Right hindlimb (tissue), 1 donor: ENCODE results near the gene SH2B2.

Experiments used
- DNase-seq: peaks from one replicate; pipeline ENCODE4 v3.0.0-alpha.2; 2018

SH2B2 gene

DNA sequence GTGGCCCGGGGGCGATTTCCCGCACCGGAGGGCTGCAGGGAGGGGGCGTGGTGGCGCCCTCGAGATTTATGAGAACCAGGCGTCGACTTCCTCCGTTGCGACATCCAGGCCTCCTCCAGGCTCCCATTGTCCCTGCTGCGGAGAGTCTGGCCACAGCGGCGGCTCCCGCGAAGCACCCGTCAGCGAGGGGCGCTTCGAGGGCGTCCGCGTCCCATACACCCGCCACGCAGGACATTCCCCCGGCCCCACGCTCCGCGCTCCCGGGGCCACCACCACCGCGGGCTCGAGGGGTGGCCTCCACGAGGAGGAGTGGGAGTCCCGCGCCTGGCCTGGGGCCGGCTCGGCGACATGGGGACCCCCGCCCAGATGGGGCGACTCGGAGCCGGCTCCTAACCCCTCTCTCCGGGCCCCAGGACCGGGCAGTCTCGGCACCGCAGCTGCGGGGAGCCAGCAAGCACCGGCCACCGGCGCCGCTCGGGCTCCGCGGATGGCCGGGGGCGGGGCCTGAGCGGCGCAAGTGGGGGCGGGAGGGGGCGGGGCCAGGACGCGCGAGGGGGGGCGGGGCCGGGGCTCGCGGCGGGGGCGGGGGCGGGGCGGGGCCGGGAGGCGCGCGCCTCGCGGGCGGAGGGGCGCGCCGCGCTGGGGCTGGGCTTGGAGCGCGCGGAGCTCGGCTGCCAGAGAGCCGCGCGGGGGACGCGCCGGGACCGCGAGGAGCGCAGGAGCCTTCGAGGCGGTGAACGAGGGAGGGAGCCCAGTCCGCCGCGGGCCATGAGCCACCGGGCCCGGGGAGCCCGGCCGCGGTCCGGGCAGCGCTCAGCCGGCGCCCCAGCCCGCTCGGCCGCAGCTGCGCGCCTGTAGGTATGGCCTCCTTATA lies at the start of gene SH2B2:
SH2B2 (plus strand) TSS at position 632 of the 874 bp plus-strand sequence. CDS start 13,683 bp downstream, outside the sequence.
- DNase-seq, result peak; percentile 75

GRCh38 chr7:102239206-102239820 lies 47.4 kb upstream of the SH2B2 start:
- no peak for DNase-seq

GRCh38 chr7:102241431-102241830 lies 45.2 kb upstream of the SH2B2 start:
- no peak for DNase-seq

GRCh38 chr7:102244601-102245000 lies 42.1 kb upstream of the SH2B2 start:
- DNase-seq, result no peak

DNA sequence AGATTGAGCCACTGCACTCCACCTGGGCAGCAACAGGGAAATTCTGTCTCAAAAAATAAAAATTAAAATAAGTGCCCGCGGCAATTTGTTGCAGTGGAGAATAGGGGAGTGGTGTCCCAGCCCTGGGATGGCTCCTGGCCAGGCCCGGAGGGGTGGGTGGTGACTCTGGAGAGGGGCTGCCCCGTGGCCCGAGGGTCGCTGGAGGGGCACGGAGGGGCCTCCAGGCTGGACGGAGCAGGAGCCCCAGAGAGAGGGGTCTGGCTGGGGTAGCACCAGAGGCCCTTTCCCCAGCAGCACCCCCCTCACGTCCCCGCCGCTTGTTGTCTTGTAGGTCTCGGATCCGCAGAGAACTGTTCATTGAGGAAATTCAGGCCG lies 38.6 kb upstream of the SH2B2 start:
- DNase-seq, result no peak

DNA sequence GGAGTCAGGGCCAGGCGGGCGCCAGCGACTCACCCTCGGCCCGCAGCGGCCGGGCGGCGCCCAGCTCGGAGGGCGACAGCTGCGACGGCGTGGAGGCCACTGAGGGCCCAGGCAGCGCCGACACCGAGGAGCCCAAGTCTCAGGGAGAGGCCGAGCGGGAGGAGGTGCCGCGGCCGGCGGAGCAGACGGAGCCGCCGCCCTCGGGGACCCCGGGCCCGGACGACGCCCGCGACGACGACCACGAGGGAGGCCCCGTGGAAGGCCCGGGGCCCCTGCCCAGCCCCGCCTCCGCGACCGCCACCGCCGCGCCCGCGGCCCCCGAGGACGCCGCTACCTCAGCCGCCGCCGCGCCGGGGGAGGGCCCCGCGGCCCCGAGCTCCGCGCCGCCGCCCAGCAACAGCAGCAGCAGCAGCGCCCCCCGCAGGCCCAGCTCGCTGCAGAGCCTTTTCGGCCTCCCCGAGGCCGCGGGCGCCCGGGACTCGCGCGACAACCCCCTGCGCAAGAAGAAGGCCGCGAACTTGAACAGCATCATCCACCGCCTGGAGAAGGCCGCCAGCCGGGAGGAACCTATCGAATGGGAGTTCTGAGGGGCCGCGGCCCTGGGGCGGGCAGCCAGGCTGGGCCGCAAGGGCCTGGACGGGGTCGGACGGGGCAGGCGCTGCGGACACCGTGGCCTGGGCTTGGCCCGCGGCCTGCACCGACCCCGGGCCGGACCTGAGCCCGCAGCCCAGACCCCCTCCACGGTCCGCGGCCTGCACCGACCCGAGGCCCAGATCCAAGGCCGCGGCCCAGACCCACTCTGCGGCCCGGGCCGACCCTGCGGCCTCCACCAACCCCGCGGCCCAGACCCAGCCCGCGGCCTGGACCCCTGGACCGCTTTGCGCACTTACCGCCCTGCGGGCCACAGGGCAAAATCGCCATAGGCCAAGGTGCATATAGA lies 37.9 kb upstream of the SH2B2 start:
- no peak for DNase-seq

DNA sequence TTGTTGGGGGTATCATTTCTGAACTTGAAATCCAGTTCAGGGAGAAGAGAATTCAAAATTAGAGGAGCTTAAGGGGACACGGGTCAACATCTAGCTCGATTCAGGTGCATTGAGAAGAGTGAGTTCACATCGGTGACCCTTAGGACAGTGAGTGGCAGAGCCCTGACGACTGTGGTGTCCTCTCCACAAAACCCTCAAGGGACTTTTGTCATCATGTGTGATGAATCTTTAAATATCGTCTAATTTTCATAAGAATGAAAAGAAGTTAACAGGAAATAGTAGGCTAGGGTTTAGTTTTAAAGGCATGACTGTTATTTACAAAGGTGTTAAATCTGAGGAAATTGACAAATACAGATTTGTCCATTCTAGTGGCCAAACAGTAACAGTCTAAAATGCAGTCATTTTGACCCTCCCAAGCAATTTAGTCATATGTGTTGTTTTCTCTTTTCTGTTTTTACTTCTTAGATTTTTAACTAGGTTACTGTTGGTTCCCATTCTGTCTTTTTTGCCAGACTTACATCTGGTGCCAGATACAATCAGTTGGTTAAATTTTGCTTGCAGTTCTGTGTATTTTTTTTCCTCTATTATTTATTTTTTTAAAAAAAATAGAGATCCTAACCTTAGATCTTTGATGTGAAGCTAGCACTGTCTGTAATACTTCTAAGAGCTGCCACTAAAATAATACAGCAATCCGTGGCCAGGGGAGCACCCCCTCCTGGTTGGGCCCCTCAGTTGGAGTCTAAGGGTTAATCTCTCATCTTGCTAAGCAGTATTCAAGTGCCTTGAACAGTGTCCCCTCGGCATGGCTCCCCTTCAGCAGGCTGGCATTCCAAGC lies 34.9 kb upstream of the SH2B2 start:
- no peak for DNase-seq

- DNase-seq, result no peak
Observed at GRCh38 chr7:102252366-102252982, 34.2 kb upstream of the SH2B2 start.

GRCh38 chr7:102253066-102253972 lies 33.3 kb upstream of the SH2B2 start:
- no peak for DNase-seq

DNA sequence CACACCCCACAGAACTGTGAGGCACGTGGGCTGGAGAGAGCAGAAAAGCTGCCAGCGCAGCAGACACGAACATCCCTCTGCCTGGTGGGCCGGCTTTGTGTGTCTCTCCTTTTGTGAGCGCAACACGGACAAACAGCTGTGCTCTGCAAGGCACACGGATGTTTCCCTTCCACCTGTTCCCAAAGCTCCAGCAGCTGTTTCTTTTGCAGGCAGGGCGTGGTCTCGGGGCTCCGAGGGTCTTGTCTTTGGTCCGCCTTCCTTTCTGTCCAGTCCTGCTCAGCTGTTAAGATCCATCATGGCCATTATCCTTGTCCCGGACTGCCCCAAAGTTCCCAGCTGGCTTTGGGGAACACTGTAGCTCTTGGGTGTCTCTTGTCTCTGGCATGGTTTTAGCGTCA lies 32.7 kb upstream of the SH2B2 start:
- DNase-seq, result peak; percentile 87

DNA sequence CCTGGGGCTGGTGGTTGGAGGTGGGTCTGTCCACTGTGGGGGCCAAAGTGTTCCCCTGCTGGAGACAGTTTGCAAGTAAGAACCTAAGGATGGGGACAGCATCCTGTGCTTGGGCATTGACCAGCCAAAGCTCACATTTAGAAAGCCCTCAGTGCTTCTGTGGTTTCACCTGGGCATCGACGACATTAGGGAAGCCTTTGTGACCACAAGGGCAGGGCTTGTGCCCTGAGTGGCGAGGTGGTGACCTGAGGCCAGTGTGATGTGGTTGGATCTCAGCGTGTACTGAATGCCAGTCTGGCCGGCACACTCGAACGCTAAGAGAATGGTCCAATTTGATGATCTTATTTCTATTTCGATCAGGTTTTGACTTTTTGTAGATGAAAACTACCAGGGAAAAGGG lies 32.1 kb upstream of the SH2B2 start:
- no peak for DNase-seq

DNA sequence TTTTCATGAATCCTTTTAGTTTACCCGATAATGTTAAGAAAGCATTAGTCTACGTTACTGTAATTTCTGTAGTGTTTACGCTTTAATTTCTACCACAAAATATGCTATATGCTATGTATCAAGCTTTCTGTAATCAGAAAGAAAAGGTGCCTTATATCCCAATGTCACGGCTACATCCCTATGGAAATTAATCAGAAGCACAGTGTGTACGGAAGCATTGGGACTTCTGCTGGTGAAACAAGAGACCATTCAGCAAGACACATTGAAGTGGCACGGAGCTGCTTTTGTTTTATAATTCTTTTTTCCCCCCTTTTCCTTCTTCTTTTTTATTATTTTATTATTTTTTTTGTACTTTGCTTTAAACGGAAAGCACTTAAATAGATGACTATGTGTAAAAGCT lies 31.2 kb upstream of the SH2B2 start:
- no peak for DNase-seq

GRCh38 chr7:102255916-102256315 lies 30.8 kb upstream of the SH2B2 start:
- DNase-seq, result no peak

DNA sequence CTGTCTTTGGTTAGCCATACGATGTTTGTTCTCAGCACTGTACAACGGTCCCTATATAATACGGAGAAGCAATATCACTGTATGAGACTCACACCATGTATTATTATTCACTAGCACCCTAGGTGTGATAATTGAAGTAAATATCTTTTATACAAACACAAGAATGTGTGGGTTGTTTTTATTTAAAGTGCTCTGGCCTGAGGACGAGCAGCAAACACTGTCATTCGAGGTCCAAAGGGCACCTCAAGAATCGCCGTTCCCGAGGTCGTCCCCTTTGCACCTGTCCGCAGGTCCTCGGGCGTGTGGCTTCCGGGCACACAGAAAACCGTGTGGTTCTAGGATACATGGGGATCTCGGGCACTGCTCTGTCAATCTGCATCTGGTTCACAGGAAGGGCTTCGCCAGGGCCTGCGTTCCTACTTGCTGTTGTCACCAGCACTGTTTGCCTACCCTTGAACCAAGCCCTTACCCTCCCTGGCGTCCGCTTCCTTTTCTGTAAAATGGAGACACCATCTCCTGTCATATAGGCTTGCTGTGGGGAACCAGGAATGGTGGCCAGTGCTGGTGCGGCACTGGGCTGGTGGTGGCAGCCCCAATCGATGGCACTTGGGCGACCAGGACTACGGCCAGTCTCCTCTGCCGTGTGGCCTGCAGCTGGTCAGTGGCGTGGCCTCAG lies 28.5 kb upstream of the SH2B2 start:
- DNase-seq, result no peak

DNA sequence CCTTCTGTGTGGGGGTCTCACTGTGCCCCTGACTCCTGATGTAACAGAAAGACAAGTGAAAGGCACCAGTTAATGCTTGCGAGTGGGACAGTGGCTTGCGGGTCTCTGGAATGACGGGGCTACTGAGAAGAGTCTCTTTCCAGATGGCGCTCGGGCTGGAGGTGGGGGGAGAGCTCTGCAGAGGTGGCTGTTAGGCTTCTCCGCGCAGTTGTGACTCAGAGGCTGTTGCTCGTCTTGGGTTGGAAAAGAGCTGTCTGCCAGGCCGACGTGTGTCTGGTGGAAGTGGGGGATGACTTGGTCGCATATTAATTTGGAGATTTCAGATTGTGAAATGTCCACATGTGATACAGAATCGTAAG lies 27.9 kb upstream of the SH2B2 start:
- DNase-seq, result no peak

GRCh38 chr7:102260856-102261255 lies 25.8 kb upstream of the SH2B2 start:
- DNase-seq, result peak; percentile 56

- DNase-seq, result no peak
Observed at GRCh38 chr7:102261451-102261850, 25.2 kb upstream of the SH2B2 start.

- peak; percentile 34 for DNase-seq
Observed at GRCh38 chr7:102262546-102262945, 24.1 kb upstream of the SH2B2 start.

- DNase-seq, result peak; percentile 35
Observed at GRCh38 chr7:102264367-102264891, 22.2 kb upstream of the SH2B2 start.

- no peak for DNase-seq
Observed at GRCh38 chr7:102266541-102266940, 20.1 kb upstream of the SH2B2 start.
